Measurements from ENCODE around the gene STK32A. TPM values are rescaled to one million over a fixed set of nuclear protein-coding genes. Genes with fewer than 3 reads are reported as not detected.

The STK32A gene
- total RNA-seq, 2 experiments from 2014 or later, result not detected

GRCh38 chr5:147200004-147200403 is 34.8 kb upstream of the STK32A start:
- H3K27me3 Mint-ChIP-seq, result no peaks in the 10 kb centered on the region
- no peak for ATAC-seq (ENCODE audit: poor library complexity)
- H3K36me3 ChIP-seq (ENCODE audit: insufficient read depth, low read length), result no peaks in the 10 kb centered on the region
- H3K9me3 ChIP-seq (ENCODE audit: control insufficient read depth in 1 of 2, insufficient read depth in 1 of 2, low read length in 2 of 2), result no peaks in the 10 kb centered on the region
- intact Hi-C loops (cut with DNase I, micrococcal nuclease), result no loop called here
- H3K27me3 ChIP-seq (ENCODE audit: control insufficient read depth in 1 of 2, insufficient read depth in 2 of 2, low read length in 2 of 2), result no peaks in the 10 kb centered on the region
- H3K4me1 Mint-ChIP-seq (ENCODE audit: low read depth), result no peaks in the 10 kb centered on the region
- TF ChIP-seq, protein P1, sequence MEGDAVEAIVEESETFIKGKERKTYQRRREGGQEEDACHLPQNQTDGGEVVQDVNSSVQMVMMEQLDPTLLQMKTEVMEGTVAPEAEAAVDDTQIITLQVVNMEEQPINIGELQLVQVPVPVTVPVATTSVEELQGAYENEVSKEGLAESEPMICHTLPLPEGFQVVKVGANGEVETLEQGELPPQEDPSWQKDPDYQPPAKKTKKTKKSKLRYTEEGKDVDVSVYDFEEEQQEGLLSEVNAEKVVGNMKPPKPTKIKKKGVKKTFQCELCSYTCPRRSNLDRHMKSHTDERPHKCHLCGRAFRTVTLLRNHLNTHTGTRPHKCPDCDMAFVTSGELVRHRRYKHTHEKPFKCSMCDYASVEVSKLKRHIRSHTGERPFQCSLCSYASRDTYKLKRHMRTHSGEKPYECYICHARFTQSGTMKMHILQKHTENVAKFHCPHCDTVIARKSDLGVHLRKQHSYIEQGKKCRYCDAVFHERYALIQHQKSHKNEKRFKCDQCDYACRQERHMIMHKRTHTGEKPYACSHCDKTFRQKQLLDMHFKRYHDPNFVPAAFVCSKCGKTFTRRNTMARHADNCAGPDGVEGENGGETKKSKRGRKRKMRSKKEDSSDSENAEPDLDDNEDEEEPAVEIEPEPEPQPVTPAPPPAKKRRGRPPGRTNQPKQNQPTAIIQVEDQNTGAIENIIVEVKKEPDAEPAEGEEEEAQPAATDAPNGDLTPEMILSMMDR (IDR thresholded peaks at IDR 0.05), result no peak
- ChIA-PET CTCF (no interaction called here), POLR2A (interaction anchor here (0.6 kb wide), 1 partner anchor 14 kb away, joined by 3 read pairs; no protein-coding TSS in a partner anchor)
- no peak overlapping the region for H3K4me3 Mint-ChIP-seq
- DNase-seq, result no peak
- H3K9me3 Mint-ChIP-seq, result peaks cover 2% of the 10 kb centered on the region
- no peak overlapping the region for H3K4me3 ChIP-seq (ENCODE audit: low read length)
- H3K27ac ChIP-seq (ENCODE audit: low read depth in 1 of 2, low read length in 2 of 2), result no peak overlapping the region
- H3K4me1 ChIP-seq (ENCODE audit: insufficient read depth, low read length), result no peaks in the 10 kb centered on the region
- no peak overlapping the region for H3K27ac Mint-ChIP-seq
- H3K36me3 Mint-ChIP-seq (ENCODE audit: low read depth), result no peaks in the 10 kb centered on the region

DNA sequence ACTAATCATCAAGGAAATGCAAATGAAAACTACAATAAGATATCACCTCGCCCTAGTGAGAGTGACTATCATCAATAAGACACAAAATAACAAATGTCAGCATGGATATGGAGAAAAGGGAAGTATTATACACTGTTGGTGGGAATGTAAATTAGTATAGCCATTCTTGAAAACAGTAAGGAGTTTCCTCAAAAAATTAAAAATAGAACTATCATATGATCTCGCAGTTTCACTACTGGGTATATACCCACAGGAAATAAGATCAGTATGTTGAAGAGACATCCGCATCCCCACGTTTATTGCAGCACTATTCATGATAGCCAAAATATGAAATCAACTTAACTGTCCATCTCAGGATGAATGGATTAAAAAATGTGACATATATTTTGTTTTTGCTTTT is 31.6 kb upstream of the STK32A start:
- H3K4me1 Mint-ChIP-seq (ENCODE audit: low read depth), result no peaks in the 10 kb centered on the region

DNA sequence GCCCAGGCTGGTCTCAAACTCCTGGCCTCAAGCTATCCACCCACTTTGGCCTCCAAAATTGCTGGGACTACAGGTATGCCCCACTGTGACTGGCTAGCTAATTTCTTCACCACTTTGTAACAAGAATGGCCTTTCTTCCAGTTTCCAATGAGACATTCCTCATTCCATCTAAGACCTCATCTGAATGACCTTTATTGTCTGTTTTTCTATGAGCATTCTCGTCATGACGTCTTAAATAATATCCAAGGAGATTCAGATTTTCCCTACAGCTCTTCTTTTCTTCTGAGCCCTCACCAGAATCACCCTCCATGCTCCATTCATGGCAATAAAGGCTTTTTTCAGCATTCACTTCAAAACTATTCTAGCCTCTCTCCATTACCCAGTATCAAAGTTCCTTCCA is 30.2 kb upstream of the STK32A start:
- H3K27ac ChIP-seq (ENCODE audit: low read depth in 1 of 2, low read length in 2 of 2), result no peak overlapping the region
- H3K4me1 ChIP-seq (ENCODE audit: insufficient read depth, low read length), result no peaks in the 10 kb centered on the region
- H3K36me3 ChIP-seq (ENCODE audit: insufficient read depth, low read length), result no peaks in the 10 kb centered on the region
- H3K9me3 Mint-ChIP-seq, result peaks cover 2% of the 10 kb centered on the region
- ATAC-seq (ENCODE audit: poor library complexity) (no peak), DNase-seq (no peak)
- no peaks in the 10 kb centered on the region for H3K9me3 ChIP-seq (ENCODE audit: control insufficient read depth in 1 of 2, insufficient read depth in 1 of 2, low read length in 2 of 2)
- peaks cover 4% of the 10 kb centered on the region for H3K27me3 Mint-ChIP-seq
- ChIA-PET POLR2A (no interaction called here), CTCF (no interaction called here)
- no peaks in the 10 kb centered on the region for H3K27me3 ChIP-seq (ENCODE audit: control insufficient read depth in 1 of 2, insufficient read depth in 2 of 2, low read length in 2 of 2)
- intact Hi-C loops (cut with DNase I, micrococcal nuclease), result no loop called here
- H3K4me3 ChIP-seq (ENCODE audit: low read length), result no peak overlapping the region
- TF ChIP-seq, protein P1 (IDR thresholded peaks at IDR 0.05), result no peak
- H3K4me1 Mint-ChIP-seq (ENCODE audit: low read depth), result no peaks in the 10 kb centered on the region
- no peak overlapping the region for H3K27ac Mint-ChIP-seq
- H3K4me3 Mint-ChIP-seq, result no peak overlapping the region
- H3K36me3 Mint-ChIP-seq (ENCODE audit: low read depth), result no peaks in the 10 kb centered on the region

More for the DNA sequence above, 31.6 kb upstream of the STK32A start:
- DNase-seq (no peak), ATAC-seq (ENCODE audit: poor library complexity) (no peak)
- ChIA-PET CTCF (no interaction called here), POLR2A (no interaction called here)
- no peaks in the 10 kb centered on the region for H3K4me1 ChIP-seq (ENCODE audit: insufficient read depth, low read length)
- no peak overlapping the region for H3K27ac ChIP-seq (ENCODE audit: low read depth in 1 of 2, low read length in 2 of 2)
- Mint-ChIP-seq H3K4me3 (no peak overlapping the region), H3K27ac (no peak overlapping the region), H3K36me3 (ENCODE audit: low read depth) (no peaks in the 10 kb centered on the region), H3K27me3 (peaks cover 4% of the 10 kb centered on the region), H3K9me3 (peaks cover 2% of the 10 kb centered on the region)
- H3K36me3 ChIP-seq (ENCODE audit: insufficient read depth, low read length), result no peaks in the 10 kb centered on the region
- TF ChIP-seq, protein P1 (IDR thresholded peaks at IDR 0.05), result no peak
- intact Hi-C loops (cut with DNase I, micrococcal nuclease), result no loop called here
- H3K27me3 ChIP-seq (ENCODE audit: control insufficient read depth in 1 of 2, insufficient read depth in 2 of 2, low read length in 2 of 2), result no peaks in the 10 kb centered on the region
- no peak overlapping the region for H3K4me3 ChIP-seq (ENCODE audit: low read length)
- no peaks in the 10 kb centered on the region for H3K9me3 ChIP-seq (ENCODE audit: control insufficient read depth in 1 of 2, insufficient read depth in 1 of 2, low read length in 2 of 2)

Data from CD4-positive, alpha-beta T cell (primary cell).